ENCODE data around the gene RRP36. TPM values are rescaled to one million over a fixed set of nuclear protein-coding genes. Genes with fewer than 3 reads are reported as not detected.
A peak's percentile ranks its signal among the peaks of the same experiment; 100 is the strongest.

RRP36 gene
- total RNA-seq, 1 donor from 2014 or later: 35.3 TPM

- intact Hi-C loops (cut with DNase I): no loop called here
- Histone ChIP-seq H3K4me3 (no peak overlapping the region), H3K27me3 (ENCODE audit: low read depth) (no peaks in the 10 kb centered on the region), H3K27ac (no peak overlapping the region), H3K36me3 (peaks cover 36% of the 10 kb centered on the region), H3K4me1 (peaks cover 49% of the 10 kb centered on the region), H3K9me3 (no peaks in the 10 kb centered on the region)
- ATAC-seq: no peak
- DNase-seq: no peak
- no peak for TF ChIP-seq CTCF (IDR thresholded peaks at IDR 0.05)
Measured at GRCh38 chr6:43016943-43017334, 4.5 kb upstream of the RRP36 start.

GRCh38 chr6:43019152-43019551 is 2.3 kb upstream of the RRP36 start:
- Histone ChIP-seq H3K4me1 (peaks cover 53% of the 10 kb centered on the region), H3K27ac (no peak overlapping the region), H3K9me3 (no peaks in the 10 kb centered on the region), H3K27me3 (ENCODE audit: low read depth) (no peaks in the 10 kb centered on the region), H3K36me3 (peaks cover 33% of the 10 kb centered on the region), H3K4me3 (no peak overlapping the region)
- intact Hi-C loops (cut with DNase I): no loop called here
- no peak for TF ChIP-seq CTCF (IDR thresholded peaks at IDR 0.05)
- DNase-seq: no peak
- no peak for ATAC-seq

GRCh38 chr6:43020052-43020705 is 1.2 kb upstream of the RRP36 start:
- DNase-seq (no peak), ATAC-seq (no peak)
- intact Hi-C loops (cut with DNase I): no loop called here
- peaks cover 46% of the 10 kb centered on the region for H3K4me1 ChIP-seq
- H3K27ac ChIP-seq: no peak overlapping the region
- H3K27me3 ChIP-seq (ENCODE audit: low read depth): no peaks in the 10 kb centered on the region
- H3K9me3 ChIP-seq: no peaks in the 10 kb centered on the region
- no peak for TF ChIP-seq CTCF (IDR thresholded peaks at IDR 0.05)
- peaks cover 43% of the 10 kb centered on the region for H3K36me3 ChIP-seq
- no peak overlapping the region for H3K4me3 ChIP-seq

GRCh38 chr6:43020847-43021246 is 576 bp upstream of the RRP36 start:
- intact Hi-C loops (cut with DNase I): no loop called here
- H3K36me3 ChIP-seq: peaks cover 50% of the 10 kb centered on the region
- DNase-seq (no peak), ATAC-seq (peak; percentile 4 to 10)
- no peaks in the 10 kb centered on the region for H3K27me3 ChIP-seq (ENCODE audit: low read depth)
- H3K9me3 ChIP-seq: no peaks in the 10 kb centered on the region
- no peak for TF ChIP-seq CTCF (IDR thresholded peaks at IDR 0.05)
- H3K4me3 ChIP-seq: peak overlapping the region; percentile 99
- H3K27ac ChIP-seq: peak overlapping the region; percentile 89
- H3K4me1 ChIP-seq: peaks cover 39% of the 10 kb centered on the region

GRCh38 chr6:43024436-43024835 is 3.0 kb downstream of the RRP36 start:
- Histone ChIP-seq H3K36me3 (peaks cover 61% of the 10 kb centered on the region), H3K4me1 (peaks cover 23% of the 10 kb centered on the region), H3K9me3 (no peaks in the 10 kb centered on the region), H3K4me3 (no peak overlapping the region), H3K27me3 (ENCODE audit: low read depth) (no peaks in the 10 kb centered on the region), H3K27ac (no peak overlapping the region)
- DNase-seq (no peak), ATAC-seq (no peak)
- TF ChIP-seq CTCF (IDR thresholded peaks at IDR 0.05): no peak
- intact Hi-C loops (cut with DNase I): no loop called here

All from lower lobe of right lung (tissue), 2 donors.